Spleen (tissue), 11 donors: ENCODE measurements around the gene CDKN1A. TPM values are rescaled to one million over a fixed set of nuclear protein-coding genes. Genes with fewer than 3 reads are reported as not detected.

Experiments
- DNase-seq: peaks from one replicate; pipeline ENCODE4 v3.0.0-alpha.2; 2020
- H3K27ac ChIP-seq, 8 donors: fragments of 200-600 bp; sonication (generic) in 7 of 8; 1 replicate in 4 of 8; 2 replicates in 4 of 8; pipeline versions ENCODE4 v1.5.0 to v1.8.0; 2016 to 2021; ENCODE audit warnings: inconsistent platforms in 4 of 8, mild to moderate bottlenecking in 4 of 8, moderate library complexity in 1 of 8
- H3K27me3 ChIP-seq, 7 donors: fragments of 200-600 bp; sonication (generic) in 6 of 7; replicated peaks in 1 of 7; 1 replicate in 4 of 7; 2 replicates in 3 of 7; pipeline versions ENCODE4 v1.5.0 to v1.8.0; 2016 to 2021; ENCODE audit warnings: inconsistent platforms in 3 of 7, mild to moderate bottlenecking in 1 of 7
- H3K36me3 ChIP-seq, 6 donors: fragments of 200-600 bp; sonication (generic) in 5 of 6; 1 replicate in 4 of 6; 2 replicates in 2 of 6; pipeline versions ENCODE4 v1.5.0 to v1.8.0; 2016 to 2021; ENCODE audit warnings: inconsistent platforms in 2 of 6
- H3K4me1 ChIP-seq, 6 donors: fragments of 200-600 bp; sonication (generic) in 5 of 6; 1 replicate in 3 of 6; 2 replicates in 3 of 6; pipeline versions ENCODE4 v1.5.0 to v1.8.0; 2016 to 2021; ENCODE audit warnings: inconsistent platforms in 3 of 6
- H3K4me3 ChIP-seq, 8 donors: fragments of 200-600 bp; sonication (generic) in 7 of 8; 1 replicate in 4 of 8; 2 replicates in 4 of 8; pipeline versions ENCODE4 v1.5.0 to v1.8.0; 2016 to 2021; ENCODE audit warnings: inconsistent platforms in 4 of 8, mild to moderate bottlenecking in 4 of 8, moderate library complexity in 2 of 8
- H3K9me3 ChIP-seq, 8 donors: fragments of 200-600 bp; sonication (generic) in 7 of 8; 1 replicate in 4 of 8; 2 replicates in 4 of 8; pipeline versions ENCODE4 v1.5.0 to v1.8.0; 2016 to 2021; ENCODE audit warnings: inconsistent platforms in 4 of 8
- POLR2A ChIP-seq, 3 donors: fragments of 450-650 bp; IDR thresholded peaks; one replicate each; pipeline ENCODE4 v1.5.1; 2017; ENCODE audit warnings: antibody characterized with exemption in 3 of 3, mild to moderate bottlenecking in 1 of 3
- POLR2AphosphoS5 ChIP-seq, 3 donors: sonication (generic); formaldehyde crosslinking; IDR thresholded peaks; one replicate each; pipeline ENCODE4 v1.5.1; 2017; ENCODE audit warnings: antibody characterized with exemption in 3 of 3
- WGBS, 5 donors: extraction: QIAGEN DNeasy Blood & Tissue Kit in 3 of 5; methylation state at CpG; one replicate each; pipeline versions ENCODE4 v1.1.5 to v1.1.7; 2013 to 2018; 5-methylcytosine and 5-hydroxymethylcytosine counted together
- intact Hi-C: fragments of 100-400 bp; cut with DNase I; formaldehyde crosslinking; loops from one replicate; pipeline ENCODE4 v1.15.0; 2023; ENCODE audit warnings: low total_unique reads
- polyA plus RNA-seq, 3 donors: library from polyadenylated mRNA; stranded (reverse); fragments of 200-250 nt; gene quantifications; one replicate each; pipeline ENCODE4 v1.2.1, GENCODE V29; 2013
- total RNA-seq, 7 donors: library from RNA; depleted of rRNA in 3 of 7; stranded (reverse); fragments of >200 nt in 3 of 7; fragmentation: NEBNext Ultra II Directional in 4 of 7; extraction: Animal tissue kit (Norgen Biotek cat#: 25700) in 4 of 7; gene quantifications; one replicate each; pipeline versions ENCODE4 v1.1.0 to v1.2.1, GENCODE V29; 2016 to 2021
- TF ChIP-seq, protein P1 (sequence below), 11 experiments: fragments of 200-600 bp in 7 of 11; fragments of 450-650 bp in 4 of 11; sonication (generic) in 4 of 11; IDR thresholded peaks in 8 of 11; conservative IDR thresholded peaks in 3 of 11; 1 replicate in 7 of 11; 2 replicates in 4 of 11; pipeline versions ENCODE4 v1.4.0 to v1.8.0; 2016 to 2021; ENCODE audit warnings: antibody characterized with exemption in 11 of 11, inconsistent platforms in 4 of 11, mild to moderate bottlenecking in 1 of 11
- donor health status: healthy with polysubstance abuse.
- donor health status: DM: no; HTN: no; CAD: no; lungs with moderate emphysema.
- donor health status: DM: no; HTN: no; CAD: no.
- donor health status: Bipolar disorder and iron deficiency.
- donor health status: healthy.
- donor health status: DM: no; HTN: no; CAD: no.
- donor health status: DM: yes; HTN: yes; CAD: no.

CDKN1A gene
- total and polyA plus RNA-seq, 10 donors, result 10.7 to 58.5 (median 28.1) TPM

DNA sequence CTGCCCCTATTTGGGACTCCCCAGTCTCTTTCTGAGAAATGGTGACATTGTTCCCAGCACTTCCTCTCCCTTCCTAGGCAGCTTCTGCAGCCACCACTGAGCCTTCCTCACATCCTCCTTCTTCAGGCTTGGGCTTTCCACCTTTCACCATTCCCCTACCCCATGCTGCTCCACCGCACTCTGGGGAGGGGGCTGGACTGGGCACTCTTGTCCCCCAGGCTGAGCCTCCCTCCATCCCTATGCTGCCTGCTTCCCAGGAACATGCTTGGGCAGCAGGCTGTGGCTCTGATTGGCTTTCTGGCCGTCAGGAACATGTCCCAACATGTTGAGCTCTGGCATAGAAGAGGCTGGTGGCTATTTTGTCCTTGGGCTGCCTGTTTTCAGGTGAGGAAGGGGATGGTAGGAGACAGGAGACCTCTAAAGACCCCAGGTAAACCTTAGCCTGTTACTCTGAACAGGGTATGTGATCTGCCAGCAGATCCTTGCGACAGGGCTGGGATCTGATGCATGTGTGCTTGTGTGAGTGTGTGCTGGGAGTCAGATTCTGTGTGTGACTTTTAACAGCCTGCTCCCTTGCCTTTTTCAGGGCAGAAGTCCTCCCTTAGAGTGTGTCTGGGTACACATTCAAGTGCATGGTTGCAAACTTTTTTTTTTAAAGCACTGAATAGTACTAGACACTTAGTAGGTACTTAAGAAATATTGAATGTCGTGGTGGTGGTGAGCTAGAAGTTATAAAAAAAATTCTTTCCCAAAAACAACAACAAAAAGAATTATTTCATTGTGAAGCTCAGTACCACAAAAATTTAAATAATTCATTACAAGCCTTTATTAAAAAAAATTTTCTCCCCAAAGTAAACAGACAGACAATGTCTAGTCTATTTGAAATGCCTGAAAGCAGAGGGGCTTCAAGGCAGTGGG, 2.1 kb upstream of the CDKN1A start:
- intact Hi-C loops, result no loop called here
- Histone ChIP-seq H3K27ac (peak overlapping the region in 5 of 8 donors; percentile 87 to 95 (median 93)), H3K4me3 (no peak overlapping the region)

DNA sequence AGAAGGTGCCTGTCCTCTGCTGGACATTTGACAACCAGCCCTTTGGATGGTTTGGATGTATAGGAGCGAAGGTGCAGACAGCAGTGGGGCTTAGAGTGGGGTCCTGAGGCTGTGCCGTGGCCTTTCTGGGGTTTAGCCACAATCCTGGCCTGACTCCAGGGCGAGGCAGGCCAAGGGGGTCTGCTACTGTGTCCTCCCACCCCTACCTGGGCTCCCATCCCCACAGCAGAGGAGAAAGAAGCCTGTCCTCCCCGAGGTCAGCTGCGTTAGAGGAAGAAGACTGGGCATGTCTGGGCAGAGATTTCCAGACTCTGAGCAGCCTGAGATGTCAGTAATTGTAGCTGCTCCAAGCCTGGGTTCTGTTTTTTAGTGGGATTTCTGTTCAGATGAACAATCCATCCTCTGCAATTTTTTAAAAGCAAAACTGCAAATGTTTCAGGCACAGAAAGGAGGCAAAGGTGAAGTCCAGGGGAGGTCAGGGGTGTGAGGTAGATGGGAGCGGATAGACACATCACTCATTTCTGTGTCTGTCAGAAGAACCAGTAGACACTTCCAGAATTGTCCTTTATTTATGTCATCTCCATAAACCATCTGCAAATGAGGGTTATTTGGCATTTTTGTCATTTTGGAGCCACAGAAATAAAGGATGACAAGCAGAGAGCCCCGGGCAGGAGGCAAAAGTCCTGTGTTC, 1.3 kb upstream of the CDKN1A start:
- no peak overlapping the region for H3K4me3 ChIP-seq
- peak; percentile 39 for DNase-seq
- no peak for TF ChIP-seq POLR2AphosphoS5 (IDR thresholded peaks at IDR 0.05)
- no peak for TF ChIP-seq POLR2A (IDR thresholded peaks at IDR 0.05)
- TF ChIP-seq, protein P1, sequence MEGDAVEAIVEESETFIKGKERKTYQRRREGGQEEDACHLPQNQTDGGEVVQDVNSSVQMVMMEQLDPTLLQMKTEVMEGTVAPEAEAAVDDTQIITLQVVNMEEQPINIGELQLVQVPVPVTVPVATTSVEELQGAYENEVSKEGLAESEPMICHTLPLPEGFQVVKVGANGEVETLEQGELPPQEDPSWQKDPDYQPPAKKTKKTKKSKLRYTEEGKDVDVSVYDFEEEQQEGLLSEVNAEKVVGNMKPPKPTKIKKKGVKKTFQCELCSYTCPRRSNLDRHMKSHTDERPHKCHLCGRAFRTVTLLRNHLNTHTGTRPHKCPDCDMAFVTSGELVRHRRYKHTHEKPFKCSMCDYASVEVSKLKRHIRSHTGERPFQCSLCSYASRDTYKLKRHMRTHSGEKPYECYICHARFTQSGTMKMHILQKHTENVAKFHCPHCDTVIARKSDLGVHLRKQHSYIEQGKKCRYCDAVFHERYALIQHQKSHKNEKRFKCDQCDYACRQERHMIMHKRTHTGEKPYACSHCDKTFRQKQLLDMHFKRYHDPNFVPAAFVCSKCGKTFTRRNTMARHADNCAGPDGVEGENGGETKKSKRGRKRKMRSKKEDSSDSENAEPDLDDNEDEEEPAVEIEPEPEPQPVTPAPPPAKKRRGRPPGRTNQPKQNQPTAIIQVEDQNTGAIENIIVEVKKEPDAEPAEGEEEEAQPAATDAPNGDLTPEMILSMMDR (IDR thresholded peaks at IDR 0.05 in 8 of 11, conservative IDR thresholded peaks at IDR 0.05 in 3 of 11), result no peak
- peaks cover 0 to 21% (median 0%) of the 10 kb centered on the region in 7 donors for H3K27me3 ChIP-seq
- no peaks in the 10 kb centered on the region for H3K36me3 ChIP-seq
- intact Hi-C loops, result no loop called here
- H3K9me3 ChIP-seq, result no peaks in the 10 kb centered on the region
- peaks cover 13 to 63% (median 53%) of the 10 kb centered on the region in 6 donors for H3K4me1 ChIP-seq
- peak overlapping the region in 6 of 8 donors; percentile 87 to 95 (median 92) for H3K27ac ChIP-seq
- WGBS, 5 donors, result 67 to 78% (median 74%) methylated on average over 7 of the region's 7 CpGs

More for the DNA sequence above, 2.1 kb upstream of the CDKN1A start:
- peaks cover 0 to 21% (median 0%) of the 10 kb centered on the region in 7 donors for H3K27me3 ChIP-seq
- H3K36me3 ChIP-seq, result no peaks in the 10 kb centered on the region
- TF ChIP-seq POLR2A (IDR thresholded peaks at IDR 0.05), result no peak
- no peak for TF ChIP-seq POLR2AphosphoS5 (IDR thresholded peaks at IDR 0.05)
- TF ChIP-seq, protein P1 (IDR thresholded peaks at IDR 0.05 in 8 of 11, conservative IDR thresholded peaks at IDR 0.05 in 3 of 11), result no peak
- H3K4me1 ChIP-seq, result peaks cover 6 to 55% (median 45%) of the 10 kb centered on the region in 6 donors
- DNase-seq, result peak; percentile 43
- WGBS, 5 donors, result 56 to 81% (median 79%) methylated on average over 3 to 4 of the region's 4 CpGs
- H3K9me3 ChIP-seq, result no peaks in the 10 kb centered on the region

DNA sequence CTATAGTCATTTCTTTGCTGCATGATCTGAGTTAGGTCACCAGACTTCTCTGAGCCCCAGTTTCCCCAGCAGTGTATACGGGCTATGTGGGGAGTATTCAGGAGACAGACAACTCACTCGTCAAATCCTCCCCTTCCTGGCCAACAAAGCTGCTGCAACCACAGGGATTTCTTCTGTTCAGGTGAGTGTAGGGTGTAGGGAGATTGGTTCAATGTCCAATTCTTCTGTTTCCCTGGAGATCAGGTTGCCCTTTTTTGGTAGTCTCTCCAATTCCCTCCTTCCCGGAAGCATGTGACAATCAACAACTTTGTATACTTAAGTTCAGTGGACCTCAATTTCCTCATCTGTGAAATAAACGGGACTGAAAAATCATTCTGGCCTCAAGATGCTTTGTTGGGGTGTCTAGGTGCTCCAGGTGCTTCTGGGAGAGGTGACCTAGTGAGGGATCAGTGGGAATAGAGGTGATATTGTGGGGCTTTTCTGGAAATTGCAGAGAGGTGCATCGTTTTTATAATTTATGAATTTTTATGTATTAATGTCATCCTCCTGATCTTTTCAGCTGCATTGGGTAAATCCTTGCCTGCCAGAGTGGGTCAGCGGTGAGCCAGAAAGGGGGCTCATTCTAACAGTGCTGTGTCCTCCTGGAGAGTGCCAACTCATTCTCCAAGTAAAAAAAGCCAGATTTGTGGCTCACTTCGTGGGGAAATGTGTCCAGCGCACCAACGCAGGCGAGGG, 594 bp upstream of the CDKN1A start:
- TF ChIP-seq POLR2A (IDR thresholded peaks at IDR 0.05) (no peak), POLR2AphosphoS5 (IDR thresholded peaks at IDR 0.05) (no peak)
- TF ChIP-seq, protein P1 (IDR thresholded peaks at IDR 0.05 in 8 of 11, conservative IDR thresholded peaks at IDR 0.05 in 3 of 11), result no peak
- H3K36me3 ChIP-seq, result peaks cover 0 to 4% (median 0%) of the 10 kb centered on the region in 6 donors
- peak overlapping the region in 6 of 8 donors; percentile 60 to 79 (median 68) for H3K4me3 ChIP-seq
- 14 to 23% (median 19%) methylated on average over 10 of the region's 10 CpGs for WGBS, 5 donors
- DNase-seq, result peak; percentile 28
- intact Hi-C loops, result no loop called here
- peak overlapping the region; percentile 69 to 95 (median 90) for H3K27ac ChIP-seq
- peaks cover 20 to 71% (median 60%) of the 10 kb centered on the region in 6 donors for H3K4me1 ChIP-seq
- no peaks in the 10 kb centered on the region for H3K9me3 ChIP-seq
- peaks cover 0 to 21% (median 0%) of the 10 kb centered on the region in 7 donors for H3K27me3 ChIP-seq
